ENCODE data around the gene ARAP1.

DNA sequence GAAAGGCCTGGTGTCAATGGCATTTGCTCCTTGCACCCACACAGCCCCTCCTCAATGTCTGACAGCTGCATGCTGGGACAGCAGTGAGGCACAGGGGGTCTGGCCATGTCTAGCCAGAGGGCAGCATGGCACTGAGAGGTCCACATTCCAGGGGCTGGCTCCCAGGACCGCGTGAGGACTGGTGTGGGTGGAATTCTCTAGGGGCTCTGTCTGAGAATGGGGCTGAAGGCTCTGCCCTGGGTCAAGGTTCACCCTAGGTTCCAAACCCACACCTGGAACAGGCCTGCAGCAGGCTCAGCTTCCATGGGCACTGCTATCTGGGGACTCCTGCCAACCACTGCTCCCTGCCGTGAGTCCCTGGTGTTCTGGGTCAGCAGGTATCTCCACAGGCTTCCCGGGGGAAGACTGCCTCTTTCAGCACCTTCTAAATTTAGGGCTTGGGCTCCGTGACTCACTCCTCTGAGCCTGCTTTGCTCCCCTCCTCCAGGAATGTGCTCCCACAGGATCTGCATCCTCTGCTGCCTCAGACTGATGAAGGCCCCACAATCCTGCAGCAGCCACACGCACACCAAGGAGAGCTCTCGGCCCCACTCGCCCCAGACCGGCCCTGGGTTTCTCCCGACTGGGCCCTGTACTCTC lies 37.4 kb upstream of the ARAP1 start:
- TF ChIP-seq, protein P1, sequence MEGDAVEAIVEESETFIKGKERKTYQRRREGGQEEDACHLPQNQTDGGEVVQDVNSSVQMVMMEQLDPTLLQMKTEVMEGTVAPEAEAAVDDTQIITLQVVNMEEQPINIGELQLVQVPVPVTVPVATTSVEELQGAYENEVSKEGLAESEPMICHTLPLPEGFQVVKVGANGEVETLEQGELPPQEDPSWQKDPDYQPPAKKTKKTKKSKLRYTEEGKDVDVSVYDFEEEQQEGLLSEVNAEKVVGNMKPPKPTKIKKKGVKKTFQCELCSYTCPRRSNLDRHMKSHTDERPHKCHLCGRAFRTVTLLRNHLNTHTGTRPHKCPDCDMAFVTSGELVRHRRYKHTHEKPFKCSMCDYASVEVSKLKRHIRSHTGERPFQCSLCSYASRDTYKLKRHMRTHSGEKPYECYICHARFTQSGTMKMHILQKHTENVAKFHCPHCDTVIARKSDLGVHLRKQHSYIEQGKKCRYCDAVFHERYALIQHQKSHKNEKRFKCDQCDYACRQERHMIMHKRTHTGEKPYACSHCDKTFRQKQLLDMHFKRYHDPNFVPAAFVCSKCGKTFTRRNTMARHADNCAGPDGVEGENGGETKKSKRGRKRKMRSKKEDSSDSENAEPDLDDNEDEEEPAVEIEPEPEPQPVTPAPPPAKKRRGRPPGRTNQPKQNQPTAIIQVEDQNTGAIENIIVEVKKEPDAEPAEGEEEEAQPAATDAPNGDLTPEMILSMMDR (IDR thresholded peaks at IDR 0.05 in 8 of 11, conservative IDR thresholded peaks at IDR 0.05 in 3 of 11) = no peak
- TF ChIP-seq POLR2A (IDR thresholded peaks at IDR 0.05) (no peak), POLR2AphosphoS5 (IDR thresholded peaks at IDR 0.05) (no peak)

Data from spleen (tissue), 7 donors.